Gastrocnemius medialis (tissue), 4 donors: ENCODE results near the gene THSD4.

ENCODE experiments used
- CTCF ChIP-seq, 5 experiments: fragments of 450-650 bp in 3 of 5; fragments of 200-600 bp in 2 of 5; sonication (generic) in 2 of 5; IDR thresholded peaks in 4 of 5; conservative IDR thresholded peaks in 1 of 5; 1 replicate in 4 of 5; 2 replicates in 1 of 5; pipeline ENCODE4 v1.5.1; 2016 to 2019; ENCODE audit warnings: antibody characterized with exemption in 5 of 5, mild to moderate bottlenecking in 3 of 5, moderate library complexity in 3 of 5
- POLR2A ChIP-seq, 2 donors: fragments of 450-650 bp; IDR thresholded peaks; one replicate each; pipeline ENCODE4 v1.6.1; 2017; ENCODE audit warnings: antibody characterized with exemption in 2 of 2, mild to moderate bottlenecking in 2 of 2, moderate library complexity in 2 of 2

GRCh38 chr15:71346464-71346863 lies 231.2 kb downstream of the THSD4 start:
- TF ChIP-seq CTCF (IDR thresholded peaks at IDR 0.05 in 4 of 5, conservative IDR thresholded peaks at IDR 0.05 in 1 of 5), result no peak
- TF ChIP-seq POLR2A (IDR thresholded peaks at IDR 0.05), result no peak
